Fibroblast of mammary gland (primary cell): ENCODE measurements around the gene MGST3.

Experiments used
- DNase-seq: peaks from one replicate; pipeline ENCODE4 v3.0.0-alpha.2; 2010; ENCODE audit warnings: low read depth
- H3K4me3 ChIP-seq: 2 replicates; pipeline ENCODE4 v1.5.1; 2011; ENCODE audit warnings: low read depth, mild to moderate bottlenecking, low read length, moderate library complexity; ENCODE audit not compliant: control insufficient read depth
- TF ChIP-seq, protein P1 (sequence below): conservative IDR thresholded peaks from 2 replicates; pipeline ENCODE4 v1.5.1; 2011; ENCODE audit warnings: low read depth, low read length, inconsistent platforms; ENCODE audit not compliant: control insufficient read depth, insufficient read depth

The MGST3 gene

DNA sequence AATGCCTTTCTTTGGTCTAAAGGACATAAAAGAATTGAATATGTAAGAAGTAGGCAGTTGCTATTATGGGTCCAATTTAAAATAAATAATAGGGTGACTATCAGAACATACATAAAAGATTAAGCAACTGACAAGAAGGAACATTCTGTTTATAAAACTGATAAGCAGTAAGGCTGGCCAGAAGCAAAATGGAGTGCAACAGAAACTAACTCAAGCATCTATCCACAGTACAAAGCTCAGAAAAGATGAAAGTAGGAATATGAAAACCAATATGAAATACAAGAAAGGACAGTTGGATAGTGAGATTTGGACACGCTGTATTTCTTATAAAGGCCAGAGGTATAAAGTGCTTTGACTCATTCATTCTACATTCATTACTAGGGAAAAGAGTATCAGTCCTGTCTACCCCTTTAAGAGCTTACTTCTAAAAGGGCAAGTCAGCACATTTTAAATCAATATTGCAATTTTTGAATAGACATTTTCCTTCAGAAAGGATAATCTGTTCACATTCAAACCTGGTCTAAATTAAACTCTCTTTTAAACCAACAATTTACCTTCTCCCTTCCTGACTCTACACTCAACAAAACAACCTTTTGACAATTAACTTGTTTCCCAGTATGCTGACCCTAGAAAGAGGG, 52.9 kb downstream of the MGST3 start:
- no peak overlapping the region for H3K4me3 ChIP-seq
- TF ChIP-seq, protein P1, sequence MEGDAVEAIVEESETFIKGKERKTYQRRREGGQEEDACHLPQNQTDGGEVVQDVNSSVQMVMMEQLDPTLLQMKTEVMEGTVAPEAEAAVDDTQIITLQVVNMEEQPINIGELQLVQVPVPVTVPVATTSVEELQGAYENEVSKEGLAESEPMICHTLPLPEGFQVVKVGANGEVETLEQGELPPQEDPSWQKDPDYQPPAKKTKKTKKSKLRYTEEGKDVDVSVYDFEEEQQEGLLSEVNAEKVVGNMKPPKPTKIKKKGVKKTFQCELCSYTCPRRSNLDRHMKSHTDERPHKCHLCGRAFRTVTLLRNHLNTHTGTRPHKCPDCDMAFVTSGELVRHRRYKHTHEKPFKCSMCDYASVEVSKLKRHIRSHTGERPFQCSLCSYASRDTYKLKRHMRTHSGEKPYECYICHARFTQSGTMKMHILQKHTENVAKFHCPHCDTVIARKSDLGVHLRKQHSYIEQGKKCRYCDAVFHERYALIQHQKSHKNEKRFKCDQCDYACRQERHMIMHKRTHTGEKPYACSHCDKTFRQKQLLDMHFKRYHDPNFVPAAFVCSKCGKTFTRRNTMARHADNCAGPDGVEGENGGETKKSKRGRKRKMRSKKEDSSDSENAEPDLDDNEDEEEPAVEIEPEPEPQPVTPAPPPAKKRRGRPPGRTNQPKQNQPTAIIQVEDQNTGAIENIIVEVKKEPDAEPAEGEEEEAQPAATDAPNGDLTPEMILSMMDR: no peak

DNA sequence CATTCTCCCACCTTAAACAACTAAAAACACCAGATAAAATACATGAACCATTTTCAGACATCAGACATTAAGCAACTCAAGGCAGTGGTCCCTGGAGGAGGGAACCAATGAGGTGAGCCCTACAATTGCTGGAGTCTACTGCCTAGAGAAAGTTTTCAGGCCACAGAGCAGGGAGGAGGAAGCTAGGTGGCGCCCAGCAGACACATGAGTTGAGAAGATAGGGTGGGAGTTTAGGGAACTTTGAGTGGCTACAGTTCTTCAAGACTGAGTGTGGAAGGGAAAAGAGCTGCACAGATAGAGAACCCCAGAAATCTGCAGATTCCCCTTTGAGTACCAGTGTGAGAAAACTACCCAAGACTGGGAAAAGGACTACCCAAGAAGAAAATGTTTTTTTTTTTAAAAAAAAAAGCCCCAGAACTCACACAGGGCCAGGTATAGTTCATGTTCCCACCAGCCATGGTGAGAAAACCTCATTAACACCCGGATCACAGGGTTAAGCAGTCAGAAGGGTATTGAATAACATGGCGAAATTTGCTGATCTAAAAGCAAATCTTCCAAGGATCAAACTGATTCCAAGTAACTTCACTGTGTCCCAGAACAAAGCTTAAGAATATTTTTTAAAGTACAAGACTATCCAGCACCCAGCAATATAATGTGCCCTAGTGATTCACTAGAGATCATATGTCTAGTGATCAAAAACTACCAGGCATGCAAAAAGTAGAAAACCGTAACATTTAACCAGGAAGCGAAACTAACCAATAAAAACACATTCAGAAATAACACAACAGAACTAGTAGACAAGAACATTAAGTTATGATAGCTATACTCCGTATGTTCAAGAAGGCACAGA, 55.3 kb downstream of the MGST3 start:
- no peak for DNase-seq
- TF ChIP-seq, protein P1: peak; percentile 16
- H3K4me3 ChIP-seq: no peak overlapping the region

More for the DNA sequence above, 52.9 kb downstream of the MGST3 start:
- DNase-seq: no peak

DNA sequence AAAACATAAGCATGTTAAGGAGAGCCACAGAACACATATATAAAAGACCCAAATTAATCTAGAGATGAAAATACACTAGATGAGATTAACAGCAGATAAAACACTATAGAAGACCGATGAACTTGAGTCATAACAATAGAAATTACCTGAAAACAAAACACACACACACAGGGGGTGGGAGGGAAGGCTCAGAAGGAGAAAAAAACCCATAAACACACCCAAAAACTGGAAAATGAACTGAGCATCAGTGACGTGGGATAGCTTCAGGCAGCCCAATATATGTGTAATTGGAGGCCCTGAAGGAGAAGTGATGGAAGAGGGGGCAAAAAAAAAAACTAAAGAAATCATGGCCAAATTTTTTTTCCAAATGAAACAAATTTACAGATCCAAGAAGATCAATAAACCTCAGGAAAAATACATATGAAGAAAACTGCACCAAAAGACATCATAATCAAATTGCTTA, 56.0 kb downstream of the MGST3 start:
- TF ChIP-seq, protein P1: no peak
- DNase-seq: no peak

DNA sequence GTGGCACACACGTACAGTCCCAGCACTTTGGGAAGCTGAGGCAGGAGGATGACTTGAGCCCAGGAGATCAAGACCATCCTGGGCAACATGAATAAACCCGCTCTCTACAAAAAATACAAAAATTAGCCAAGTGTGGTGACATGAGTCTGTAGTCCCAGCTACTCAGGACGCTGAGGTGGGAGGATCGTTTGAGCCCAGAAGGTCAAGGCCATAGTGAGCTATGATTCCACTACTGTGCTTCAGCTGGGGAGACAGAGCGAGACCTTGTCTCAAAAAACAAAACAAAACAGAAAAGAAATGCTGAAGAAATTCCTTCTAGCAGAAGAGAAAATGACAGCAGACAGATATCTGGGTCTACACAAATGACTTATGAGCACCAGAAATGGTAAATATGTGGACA, 57.0 kb downstream of the MGST3 start:
- H3K4me3 ChIP-seq: no peak overlapping the region
- TF ChIP-seq, protein P1: no peak
- no peak for DNase-seq

More for the DNA sequence above, 56.0 kb downstream of the MGST3 start:
- H3K4me3 ChIP-seq: no peak overlapping the region

DNA sequence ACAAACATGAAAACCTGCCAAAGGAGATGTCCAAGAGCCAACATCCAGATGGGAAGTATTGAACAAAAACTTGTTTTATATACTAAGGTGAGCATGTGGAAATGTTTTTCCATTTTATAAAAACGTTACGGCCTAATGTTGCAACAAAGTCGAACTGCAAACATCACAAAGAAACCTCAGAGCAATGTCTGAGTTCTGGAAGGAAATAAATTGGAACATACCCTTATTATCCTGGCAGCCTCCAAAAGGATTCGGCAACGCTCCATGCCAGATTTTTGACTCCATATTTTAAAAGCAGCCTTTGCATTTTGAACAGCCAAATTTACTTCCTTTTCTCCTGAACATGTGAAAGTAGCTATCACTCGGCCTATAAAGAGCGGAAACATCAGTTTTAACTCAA, 64.0 kb downstream of the MGST3 start:
- H3K4me3 ChIP-seq: no peak overlapping the region
- peak; percentile 35 for DNase-seq
- TF ChIP-seq, protein P1: no peak

DNA sequence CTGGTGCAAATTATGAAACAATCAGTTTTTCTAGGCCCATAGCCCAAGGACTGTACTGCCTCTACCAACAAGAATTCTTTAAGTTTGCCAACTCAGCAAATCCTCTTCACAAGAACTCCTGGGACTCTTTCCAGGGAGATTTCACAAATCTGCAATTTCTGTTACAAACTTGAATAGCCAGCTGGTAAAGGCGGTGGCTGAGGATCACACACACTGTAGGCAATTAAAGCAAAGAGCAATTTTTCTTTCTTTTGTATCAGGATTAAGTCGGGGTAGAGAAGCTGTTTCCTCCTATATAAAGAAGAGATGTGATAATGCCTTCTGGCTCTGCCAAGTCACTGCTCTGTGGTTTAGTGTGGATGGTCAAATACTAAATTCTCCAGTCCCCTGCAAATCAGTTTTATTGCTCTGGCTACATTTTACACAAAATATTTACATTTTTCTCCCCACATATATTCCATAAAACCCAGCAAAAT, 65.6 kb downstream of the MGST3 start:
- DNase-seq: peak; percentile 94
- H3K4me3 ChIP-seq: peak overlapping the region; percentile 99
- TF ChIP-seq, protein P1: no peak
